BJ (cell line): Measurements from ENCODE around the gene NPAS3. TPM values are rescaled to one million over a fixed set of nuclear protein-coding genes. Genes with fewer than 3 reads are reported as not detected.

Experiments
- CTCF ChIA-PET: fragments of 350-600 bp; formaldehyde crosslinking; extraction: SDS; loops from one replicate; lab custom pipeline; 2021; ENCODE audit warnings: antibody characterized with exemption, inconsistent platforms; lab: Yijun Ruan, JAX
- POLR2A ChIA-PET: fragments of 300-600 bp; sonication (Branson Sonifier 250); formaldehyde crosslinking; extraction: SDS; loops from one replicate; lab custom pipeline; 2021; ENCODE audit warnings: antibody characterized with exemption; lab: Charles Lee
- DNase-seq: peaks from one replicate; pipeline ENCODE4 v3.0.0-alpha.2; 2011; ENCODE audit warnings: low read depth
- H3K27me3 ChIP-seq: 2 replicates; pipeline ENCODE4 v1.6.0; 2011; ENCODE audit warnings: low read length; ENCODE audit not compliant: control insufficient read depth, insufficient read depth
- H3K36me3 ChIP-seq: 2 replicates; pipeline ENCODE4 v1.5.1; 2011; ENCODE audit warnings: low read length; ENCODE audit not compliant: control insufficient read depth, insufficient read depth
- H3K4me3 ChIP-seq: 2 replicates; pipeline ENCODE4 v1.5.1; 2011; ENCODE audit warnings: low read depth, mild to moderate bottlenecking, control low read depth, low read length
- polyA plus RNA-seq: library from polyadenylated mRNA; depleted of rRNA; stranded (reverse); fragments of >200 nt; gene quantifications from 2 replicates; pipeline ENCODE4 v1.2.3, GENCODE V29; 2011
- TF ChIP-seq, protein P1 (sequence below): IDR thresholded peaks from 2 replicates; pipeline ENCODE4 v1.5.1; 2011; ENCODE audit warnings: low read depth, mild to moderate bottlenecking, control low read depth, inconsistent platforms, low read length, moderate library complexity; ENCODE audit not compliant: insufficient read depth

NPAS3 gene
- polyA plus RNA-seq, 1 experiment = 0.09 TPM

DNA sequence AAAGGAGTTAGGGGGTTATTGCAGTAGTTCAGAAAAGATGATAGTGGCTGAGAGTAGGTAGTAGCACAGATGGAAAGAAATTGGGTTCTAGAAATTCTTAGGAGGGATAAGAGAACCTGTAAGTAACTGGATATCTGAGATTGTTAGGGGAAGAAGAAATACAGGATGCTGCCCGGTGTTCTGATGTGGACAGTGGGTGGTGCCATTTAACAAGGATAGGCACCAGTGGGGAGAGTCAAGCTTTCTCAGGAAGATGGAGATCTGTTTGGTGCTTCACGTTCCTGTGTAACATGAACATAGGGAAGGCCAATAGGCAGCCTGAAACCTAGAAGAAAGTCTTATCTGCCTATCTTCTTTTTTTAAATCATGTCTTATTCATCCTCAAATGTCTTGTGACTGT lies 245.9 kb downstream of the NPAS3 start:
- TF ChIP-seq, protein P1, sequence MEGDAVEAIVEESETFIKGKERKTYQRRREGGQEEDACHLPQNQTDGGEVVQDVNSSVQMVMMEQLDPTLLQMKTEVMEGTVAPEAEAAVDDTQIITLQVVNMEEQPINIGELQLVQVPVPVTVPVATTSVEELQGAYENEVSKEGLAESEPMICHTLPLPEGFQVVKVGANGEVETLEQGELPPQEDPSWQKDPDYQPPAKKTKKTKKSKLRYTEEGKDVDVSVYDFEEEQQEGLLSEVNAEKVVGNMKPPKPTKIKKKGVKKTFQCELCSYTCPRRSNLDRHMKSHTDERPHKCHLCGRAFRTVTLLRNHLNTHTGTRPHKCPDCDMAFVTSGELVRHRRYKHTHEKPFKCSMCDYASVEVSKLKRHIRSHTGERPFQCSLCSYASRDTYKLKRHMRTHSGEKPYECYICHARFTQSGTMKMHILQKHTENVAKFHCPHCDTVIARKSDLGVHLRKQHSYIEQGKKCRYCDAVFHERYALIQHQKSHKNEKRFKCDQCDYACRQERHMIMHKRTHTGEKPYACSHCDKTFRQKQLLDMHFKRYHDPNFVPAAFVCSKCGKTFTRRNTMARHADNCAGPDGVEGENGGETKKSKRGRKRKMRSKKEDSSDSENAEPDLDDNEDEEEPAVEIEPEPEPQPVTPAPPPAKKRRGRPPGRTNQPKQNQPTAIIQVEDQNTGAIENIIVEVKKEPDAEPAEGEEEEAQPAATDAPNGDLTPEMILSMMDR = no peak
- ChIA-PET CTCF (interaction anchor here (0.6 to 1.4 kb wide), 2 partner anchors 609 to 918 kb away, joined by 3 read pairs; no protein-coding TSS in a partner anchor), POLR2A (no interaction called here)
- no peak for DNase-seq
- no peaks in the 10 kb centered on the region for H3K36me3 ChIP-seq
- no peaks in the 10 kb centered on the region for H3K27me3 ChIP-seq
- H3K4me3 ChIP-seq = no peak overlapping the region

DNA sequence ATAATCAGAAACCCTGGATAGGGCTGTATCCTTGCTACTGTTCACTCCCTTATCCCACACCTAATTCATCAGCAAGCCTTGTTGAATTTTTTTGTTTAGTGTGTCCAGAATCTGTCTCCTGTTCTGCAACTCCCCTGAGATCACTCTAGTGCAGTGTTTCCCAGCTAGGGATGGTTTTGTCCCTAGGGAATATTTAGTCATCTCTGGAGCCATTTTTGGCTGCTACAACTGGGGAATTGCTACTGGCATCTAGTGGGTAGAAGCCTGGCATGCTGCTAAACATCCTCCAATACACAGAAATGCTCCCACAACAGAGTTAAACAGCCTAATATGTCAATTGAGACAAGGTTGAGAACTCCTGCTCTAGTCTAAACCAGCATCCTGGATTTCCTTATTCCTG lies 248.0 kb downstream of the NPAS3 start:
- TF ChIP-seq, protein P1 = no peak
- ChIA-PET CTCF (no interaction called here), POLR2A (no interaction called here)
- Histone ChIP-seq H3K4me3 (no peak overlapping the region), H3K27me3 (no peaks in the 10 kb centered on the region), H3K36me3 (no peaks in the 10 kb centered on the region)
- no peak for DNase-seq

DNA sequence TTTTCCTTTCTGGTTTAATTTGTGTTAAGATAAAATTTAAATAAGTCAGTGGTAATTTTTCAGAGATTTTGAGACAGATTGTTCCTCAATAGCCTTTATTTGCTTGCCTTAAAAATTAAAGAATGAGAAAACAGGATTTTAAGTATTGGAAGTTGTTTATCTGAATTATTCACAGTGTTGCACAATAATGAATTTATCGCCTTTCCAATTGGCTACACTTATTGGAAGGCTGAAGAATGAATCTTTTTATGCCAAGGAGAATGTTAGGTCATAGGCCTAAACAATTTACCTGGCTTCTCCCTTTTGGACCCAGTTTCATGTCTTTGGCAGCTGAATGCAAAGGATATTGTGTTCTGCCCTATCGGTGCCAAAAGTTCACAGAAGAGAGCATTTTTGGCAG lies 250.2 kb downstream of the NPAS3 start:
- POLR2A ChIA-PET = no interaction called here
- H3K36me3 ChIP-seq = no peaks in the 10 kb centered on the region
- no peak overlapping the region for H3K4me3 ChIP-seq
- CTCF ChIA-PET = no interaction called here
- no peak for DNase-seq
- H3K27me3 ChIP-seq = no peaks in the 10 kb centered on the region
- TF ChIP-seq, protein P1 = no peak

DNA sequence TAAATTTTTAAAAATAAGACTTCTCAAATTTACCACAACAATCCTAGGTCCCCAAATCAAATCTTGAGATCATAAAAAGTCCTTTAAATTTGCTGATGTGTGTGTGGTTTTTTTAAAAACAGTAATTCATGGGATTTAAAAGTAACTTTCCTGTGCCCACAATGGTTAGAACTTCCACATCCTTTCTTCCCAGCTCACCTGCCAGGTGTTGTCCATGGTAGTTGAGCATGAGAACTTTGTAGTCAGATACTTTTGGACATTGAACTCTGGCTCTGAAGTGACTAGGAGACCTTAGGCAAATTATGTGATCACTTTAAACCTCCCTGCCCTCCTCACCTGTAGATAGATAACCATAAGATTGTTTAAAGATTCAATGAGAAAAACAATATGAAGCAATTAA lies 253.2 kb downstream of the NPAS3 start:
- no peak for DNase-seq
- TF ChIP-seq, protein P1 = no peak
- H3K36me3 ChIP-seq = no peaks in the 10 kb centered on the region
- ChIA-PET POLR2A (no interaction called here), CTCF (no interaction called here)
- no peaks in the 10 kb centered on the region for H3K27me3 ChIP-seq
- H3K4me3 ChIP-seq = no peak overlapping the region

DNA sequence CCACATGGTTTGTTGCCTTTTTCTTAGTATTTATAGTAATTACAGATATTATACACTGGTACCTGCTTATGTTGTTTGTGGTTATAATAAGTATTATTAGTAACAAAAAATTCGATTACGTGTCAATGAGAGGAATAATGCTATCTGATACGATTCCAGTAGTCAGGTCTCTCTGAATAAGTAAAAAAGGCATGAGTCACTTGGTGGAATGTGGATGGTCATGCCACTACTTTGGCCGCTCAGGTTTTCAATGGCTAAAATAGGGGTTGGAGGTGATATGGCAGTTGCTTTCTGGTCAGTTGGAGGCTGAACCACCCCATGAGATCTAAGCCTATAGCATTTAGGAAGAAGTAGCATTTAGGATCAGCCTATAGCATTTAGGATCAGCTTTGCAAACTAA lies 255.9 kb downstream of the NPAS3 start:
- TF ChIP-seq, protein P1 = no peak
- ChIA-PET CTCF (no interaction called here), POLR2A (no interaction called here)
- DNase-seq = no peak
- Histone ChIP-seq H3K36me3 (no peaks in the 10 kb centered on the region), H3K4me3 (no peak overlapping the region), H3K27me3 (no peaks in the 10 kb centered on the region)
